Nephron (organoid): ENCODE results near the gene PCP4.

ENCODE experiments used
- H3K27ac Mint-ChIP-seq, 3 experiments: 2 replicates each; pipeline ENCODE4 v1.8.0; 2020; ENCODE audit warnings: mixed read lengths in 3 of 3, mild to moderate bottlenecking in 2 of 3, moderate library complexity in 1 of 3
- H3K27me3 Mint-ChIP-seq: 2 replicates; pipeline ENCODE4 v1.8.0; 2021; ENCODE audit warnings: low read depth, mild to moderate bottlenecking, moderate library complexity, mixed read lengths
- H3K36me3 Mint-ChIP-seq: 2 replicates; pipeline ENCODE4 v1.8.0; 2020; ENCODE audit warnings: low read depth, mixed read lengths
- H3K4me1 Mint-ChIP-seq: 2 replicates; pipeline ENCODE4 v1.8.0; 2020; ENCODE audit warnings: mixed read lengths
- H3K4me3 Mint-ChIP-seq, 3 experiments: 2 replicates each; pipeline ENCODE4 v1.8.0; 2020; ENCODE audit warnings: mild to moderate bottlenecking in 3 of 3, mixed read lengths in 3 of 3, moderate library complexity in 2 of 3
- H3K9me3 Mint-ChIP-seq: 2 replicates; pipeline ENCODE4 v1.8.0; 2020; ENCODE audit warnings: mixed read lengths
- CTCF ChIP-seq, 3 experiments: fragments of 200-600 bp; sonication (generic); IDR thresholded peaks; one replicate each; pipeline ENCODE4 v1.5.0; 2021; ENCODE audit warnings: antibody characterized with exemption in 3 of 3; ENCODE audit not compliant: unreplicated experiment in 3 of 3

Gene PCP4

GRCh38 chr21:39840373-39841097, 26.7 kb upstream of the PCP4 start:
- peaks cover 11% of the 10 kb centered on the region for H3K4me1 Mint-ChIP-seq
- no peaks in the 10 kb centered on the region for H3K9me3 Mint-ChIP-seq
- H3K27ac Mint-ChIP-seq = no peak overlapping the region
- H3K4me3 Mint-ChIP-seq = no peak overlapping the region
- no peaks in the 10 kb centered on the region for H3K27me3 Mint-ChIP-seq
- TF ChIP-seq CTCF (IDR thresholded peaks at IDR 0.05; ENCODE audit: unreplicated experiment in 3 of 3) = no peak
- H3K36me3 Mint-ChIP-seq = no peaks in the 10 kb centered on the region

- H3K4me3 Mint-ChIP-seq = no peak overlapping the region
- H3K4me1 Mint-ChIP-seq = peaks cover 10% of the 10 kb centered on the region
- H3K27me3 Mint-ChIP-seq = peaks cover 7% of the 10 kb centered on the region
- H3K27ac Mint-ChIP-seq = no peak overlapping the region
- no peak for TF ChIP-seq CTCF (IDR thresholded peaks at IDR 0.05; ENCODE audit: unreplicated experiment in 3 of 3)
- H3K36me3 Mint-ChIP-seq = no peaks in the 10 kb centered on the region
- H3K9me3 Mint-ChIP-seq = no peaks in the 10 kb centered on the region
Measured at GRCh38 chr21:39842741-39843459, 24.3 kb upstream of the PCP4 start.

GRCh38 chr21:39843483-39843882, 23.8 kb upstream of the PCP4 start:
- Mint-ChIP-seq H3K4me1 (peaks cover 10% of the 10 kb centered on the region), H3K27ac (no peak overlapping the region), H3K36me3 (no peaks in the 10 kb centered on the region), H3K4me3 (no peak overlapping the region), H3K27me3 (peaks cover 7% of the 10 kb centered on the region), H3K9me3 (no peaks in the 10 kb centered on the region)
- TF ChIP-seq CTCF (IDR thresholded peaks at IDR 0.05; ENCODE audit: unreplicated experiment in 3 of 3) = no peak

GRCh38 chr21:39843916-39844315, 23.3 kb upstream of the PCP4 start:
- no peak for TF ChIP-seq CTCF (IDR thresholded peaks at IDR 0.05; ENCODE audit: unreplicated experiment in 3 of 3)
- H3K27me3 Mint-ChIP-seq = peaks cover 7% of the 10 kb centered on the region

GRCh38 chr21:39845571-39846130, 21.6 kb upstream of the PCP4 start:
- peaks cover 18% of the 10 kb centered on the region for H3K4me1 Mint-ChIP-seq
- H3K27me3 Mint-ChIP-seq = peaks cover 11% of the 10 kb centered on the region
- no peak overlapping the region for H3K4me3 Mint-ChIP-seq
- peak overlapping the region; percentile 73 to 91 (median 90) for H3K27ac Mint-ChIP-seq
- no peak for TF ChIP-seq CTCF (IDR thresholded peaks at IDR 0.05; ENCODE audit: unreplicated experiment in 3 of 3)
- no peaks in the 10 kb centered on the region for H3K36me3 Mint-ChIP-seq
- H3K9me3 Mint-ChIP-seq = no peaks in the 10 kb centered on the region

More at GRCh38 chr21:39843916-39844315, 23.3 kb upstream of the PCP4 start:
- Mint-ChIP-seq H3K9me3 (no peaks in the 10 kb centered on the region), H3K27ac (no peak overlapping the region), H3K4me1 (peaks cover 10% of the 10 kb centered on the region), H3K36me3 (no peaks in the 10 kb centered on the region), H3K4me3 (no peak overlapping the region)
